Measurements from ENCODE around the gene PPP2R5E.
"Not testable (repeated sequence)": the region's sequence is repeated elsewhere in the genome, so short reads cannot be mapped to it uniquely, and the experiment has no call there.

The PPP2R5E gene

GRCh38 chr14:63543000-63543825 is at the start of gene PPP2R5E:
TSS of gene PPP2R5E (minus strand) at chr14:63543377. CDS start at chr14:63539685, 3,692 bp downstream.
- peak; percentile 98 for DNase-seq (ENCODE audit: low spot score)

GRCh38 chr14:63583046-63583445 is 39.9 kb upstream of the PPP2R5E start:
- not testable (repeated sequence) for DNase-seq (ENCODE audit: low spot score)

- DNase-seq (ENCODE audit: low spot score): no peak
Observed at GRCh38 chr14:63581491-63581890, 38.3 kb upstream of the PPP2R5E start.

GRCh38 chr14:63578300-63578699 is 35.1 kb upstream of the PPP2R5E start:
- DNase-seq (ENCODE audit: low spot score): no peak

GRCh38 chr14:63573581-63573980 is 30.4 kb upstream of the PPP2R5E start:
- no peak for DNase-seq (ENCODE audit: low spot score)

- DNase-seq (ENCODE audit: low spot score): no peak
Observed at GRCh38 chr14:63565448-63565847, 22.3 kb upstream of the PPP2R5E start.

GRCh38 chr14:63564318-63564717 is 21.1 kb upstream of the PPP2R5E start:
- DNase-seq (ENCODE audit: low spot score): no peak

- no peak for DNase-seq (ENCODE audit: low spot score)
Observed at GRCh38 chr14:63563370-63564026, 20.3 kb upstream of the PPP2R5E start.

- DNase-seq (ENCODE audit: low spot score): no peak
Observed at GRCh38 chr14:63562405-63562804, 19.2 kb upstream of the PPP2R5E start.

GRCh38 chr14:63555572-63555971 is 12.4 kb upstream of the PPP2R5E start:
- DNase-seq (ENCODE audit: low spot score): no peak

- no peak for DNase-seq (ENCODE audit: low spot score)
Observed at GRCh38 chr14:63551332-63551731, 8.2 kb upstream of the PPP2R5E start.

GRCh38 chr14:63547798-63548335 is 4.7 kb upstream of the PPP2R5E start:
- DNase-seq (ENCODE audit: low spot score): no peak

- no peak for DNase-seq (ENCODE audit: low spot score)
Observed at GRCh38 chr14:63545431-63545830, 2.3 kb upstream of the PPP2R5E start.

GRCh38 chr14:63544591-63545299 is 1.6 kb upstream of the PPP2R5E start:
- DNase-seq (ENCODE audit: low spot score): no peak

GRCh38 chr14:63543826-63544406 is 739 bp upstream of the PPP2R5E start:
- no peak for DNase-seq (ENCODE audit: low spot score)

- DNase-seq (ENCODE audit: low spot score): no peak
Observed at GRCh38 chr14:63542231-63542999, 762 bp downstream of the PPP2R5E start.

GRCh38 chr14:63535918-63536317 is 7.3 kb downstream of the PPP2R5E start:
- no peak for DNase-seq (ENCODE audit: low spot score)

- no peak for DNase-seq (ENCODE audit: low spot score)
Observed at GRCh38 chr14:63533474-63533873, 9.7 kb downstream of the PPP2R5E start.

- peak; percentile 61 for DNase-seq (ENCODE audit: low spot score)
Observed at GRCh38 chr14:63524537-63525155, 18.5 kb downstream of the PPP2R5E start.

GRCh38 chr14:63523735-63524426 is 19.3 kb downstream of the PPP2R5E start:
- DNase-seq (ENCODE audit: low spot score): no peak

Measured in CD4-positive, alpha-beta T cell treated with Interleukin-2 at 100 ng/mL for 4 hours (primary cell).